HepG2 (cell line): ENCODE data around the gene CARS2. TPM values are rescaled to one million over a fixed set of nuclear protein-coding genes. Genes with fewer than 3 reads are reported as not detected.

ENCODE experiments used
- ATAC-seq: fragments of 200-7000 bp; cut with Tn5 transposase; 3 replicates; pipeline ENCODE4 v1.9.1; 2020; ENCODE audit warnings: mild to moderate bottlenecking, moderate library complexity
- BruUV-seq: library from RNA; stranded (reverse); fragments of 400-500 nt; replicated peaks from 2 replicates; lab custom pipeline; 2021; lab: Mats Ljungman, UMichigan
- CTCF ChIA-PET: fragments of 300-600 bp; formaldehyde crosslinking; extraction: SDS; loops from one replicate; lab custom pipeline; 2021; ENCODE audit warnings: low total read pairs, inconsistent platforms, low intra/inter-chr PET ratio; lab: Yijun Ruan, JAX
- POLR2A ChIA-PET: fragments of 350-600 bp; sonication (Branson Sonifier 250); formaldehyde crosslinking; loops from one replicate; lab custom pipeline; 2020; ENCODE audit warnings: antibody characterized with exemption, inconsistent platforms; lab: Yijun Ruan, JAX
- DNase-seq: peaks from one replicate; pipeline ENCODE4 v3.0.0-alpha.2; 2015; ENCODE audit warnings: low spot score
- FAIRE-seq: peaks from 3 replicates; lab custom pipeline; 2011; peaks lifted over from hg19 to GRCh38; lab: Jason Lieb, UNC
- H2AFZ ChIP-seq: one replicate; pipeline ENCODE4 v1.6.1; 2011; ENCODE audit warnings: low read length, inconsistent platforms
- H3K27ac ChIP-seq: fragments of 300-600 bp; 3 replicates; pipeline ENCODE4 v1.8.0; 2011; ENCODE audit warnings: mixed run types, mild to moderate bottlenecking, mixed read lengths, low read length, inconsistent platforms; ENCODE audit not compliant: insufficient read depth; ENCODE audit errors: extremely low read length
- H3K27me3 ChIP-seq, 2 experiments: fragments of 200-600 bp in 1 of 2; 2 replicates in 1 of 2; 3 replicates in 1 of 2; pipeline versions ENCODE4 v1.6.0 to v1.8.0; 2011; ENCODE audit warnings: low read length in 2 of 2, mild to moderate bottlenecking in 2 of 2, moderate library complexity in 2 of 2, inconsistent platforms in 1 of 2; ENCODE audit not compliant: insufficient read depth in 2 of 2, control insufficient read depth in 1 of 2
- H3K36me3 ChIP-seq, 2 experiments: fragments of 200-600 bp in 1 of 2; replicated peaks in 1 of 2; 2 replicates in 1 of 2; 3 replicates in 1 of 2; pipeline versions ENCODE4 v1.5.1 to v1.8.0; 2011; ENCODE audit warnings: low read length in 2 of 2, inconsistent platforms in 1 of 2; ENCODE audit not compliant: insufficient read depth in 2 of 2, control insufficient read depth in 1 of 2
- H3K4me1 ChIP-seq: 2 replicates; pipeline ENCODE4 v1.5.1; 2012; ENCODE audit warnings: low read length, inconsistent platforms; ENCODE audit not compliant: insufficient read depth
- H3K4me2 ChIP-seq: 2 replicates; pipeline ENCODE4 v1.6.0; 2011; ENCODE audit warnings: low read depth, low read length, inconsistent platforms
- H3K4me3 ChIP-seq, 3 experiments: fragments of 200-600 bp in 1 of 3; sonication (generic), shearing (Covaris generic) in 1 of 3; replicated peaks in 1 of 3; 2 replicates each; pipeline ENCODE4 v1.5.1; 2011 to 2016; ENCODE audit warnings: low read length in 3 of 3, inconsistent platforms in 2 of 3, low read depth in 2 of 3, mild to moderate bottlenecking in 2 of 3, control low read depth in 1 of 3, mixed read lengths in 1 of 3; ENCODE audit not compliant: insufficient read depth in 1 of 3
- H3K79me2 ChIP-seq: one replicate; pipeline ENCODE4 v1.6.1; 2011; ENCODE audit warnings: low read length, inconsistent platforms; ENCODE audit not compliant: insufficient read depth
- H3K9ac ChIP-seq: 2 replicates; pipeline ENCODE4 v1.6.0; 2011; ENCODE audit warnings: mild to moderate bottlenecking, low read depth, low read length, inconsistent platforms; ENCODE audit not compliant: insufficient read depth
- H3K9me3 ChIP-seq: 2 replicates; pipeline ENCODE4 v1.5.1; 2012; ENCODE audit warnings: mild to moderate bottlenecking, low read length
- H4K20me1 ChIP-seq: 2 replicates; pipeline ENCODE4 v1.6.0; 2011; ENCODE audit warnings: inconsistent platforms, mild to moderate bottlenecking, low read length, moderate library complexity; ENCODE audit not compliant: insufficient read depth
- FOXJ3 ChIP-seq: sonication (generic); formaldehyde crosslinking; IDR thresholded peaks from 2 replicates; pipeline ENCODE4 v1.4.0; 2020; ENCODE audit warnings: missing genetic modification reagents, mild to moderate bottlenecking, borderline replicate concordance
- ISL2 ChIP-seq: sonication (generic); formaldehyde crosslinking; IDR thresholded peaks from 2 replicates; pipeline ENCODE4 v1.5.0; 2020; ENCODE audit warnings: missing genetic modification reagents
- MTF2 ChIP-seq: sonication (generic); formaldehyde crosslinking; IDR thresholded peaks from 2 replicates; pipeline ENCODE4 v1.5.0; 2020; ENCODE audit warnings: missing genetic modification reagents, borderline replicate concordance
- SNAPC4 ChIP-seq: sonication (generic); formaldehyde crosslinking; IDR thresholded peaks from 2 replicates; pipeline ENCODE4 v1.4.0; 2020; ENCODE audit warnings: mild to moderate bottlenecking, missing genetic modification reagents
- TEAD3 ChIP-seq: optimal IDR thresholded peaks from 2 replicates; pipeline ENCODE3; 2016; ENCODE audit warnings: borderline replicate concordance
- TMF1 ChIP-seq: sonication (generic); formaldehyde crosslinking; IDR thresholded peaks from 2 replicates; pipeline ENCODE4 v1.8.1; 2022; ENCODE audit warnings: low read depth, missing genetic modification reagents
- TRAFD1 ChIP-seq: sonication (generic); formaldehyde crosslinking; IDR thresholded peaks from 2 replicates; pipeline ENCODE4 v1.5.1; 2020; ENCODE audit warnings: missing genetic modification reagents, mild to moderate bottlenecking, borderline replicate concordance
- ZNF44 ChIP-seq: sonication (generic); formaldehyde crosslinking; IDR thresholded peaks from 2 replicates; pipeline ENCODE4 v1.5.1; 2020; ENCODE audit warnings: mild to moderate bottlenecking, missing genetic modification reagents
- WGBS: methylation state at CpG from one replicate; pipeline ENCODE4 v1.1.6; 2017; ENCODE audit warnings: low lambda C conversion rate; 5-methylcytosine and 5-hydroxymethylcytosine counted together
- in situ Hi-C: cut with HindIII; loops from 2 replicates; pipeline ENCODE4 v1.10.0; 2017; ENCODE audit warnings: low pct_unique_long_range_greater_than_20kb; ENCODE audit not compliant: extremely low pct_ligation_motif_present
- intact Hi-C: fragments of 100-400 bp; cut with micrococcal nuclease; formaldehyde crosslinking; loops from one replicate; pipeline ENCODE4 v1.10.0; 2022; ENCODE audit not compliant: unreplicated experiment
- polyA plus RNA-seq, 8 experiments: library from polyadenylated mRNA; depleted of rRNA in 3 of 8; stranded (reverse) in 7 of 8; unstranded in 1 of 8; fragments of >200 nt; fragmentation: Illumina TruSeq in 4 of 8; extraction: Trizol in 4 of 8; gene quantifications; 2 replicates each; pipeline versions ENCODE4 v1.2.1 to v1.2.3, GENCODE V29; 2011 to 2016; ENCODE audit warnings: low read depth in 4 of 8, missing spikeins in 1 of 8, mixed read lengths in 1 of 8; ENCODE audit not compliant: insufficient read depth in 1 of 8
- total RNA-seq, 5 experiments: library from RNA; depleted of rRNA; stranded (reverse); fragments of >200 nt; fragmentation: Illumina TruSeq; extraction: Trizol; gene quantifications; 2 replicates each; pipeline ENCODE4 v1.2.3, GENCODE V29; 2016; ENCODE audit warnings: low read depth in 1 of 5

CARS2 gene
- total and polyA plus RNA-seq, 2 of the 13 experiments (the other 11 are each of a cell fraction or from before 2014, with no cell fraction given): 41.1 to 59.3 TPM

- FAIRE-seq: no peak
- no peak overlapping the region for H3K4me2 ChIP-seq
- no peak overlapping the region for H3K9ac ChIP-seq
- BruUV-seq: no TSS peak
- H3K27ac ChIP-seq: no peak overlapping the region
- DNase-seq: no peak
- POLR2A ChIA-PET: no interaction called here
- H3K79me2 ChIP-seq: peaks cover 70% of the 10 kb centered on the region
- intact Hi-C loops: no loop called here
- ATAC-seq: no peak
- peaks cover 13% of the 10 kb centered on the region; the same call in 1 of the 2 replicates for H3K4me1 ChIP-seq
- no peak for TF ChIP-seq FOXJ3
- TF ChIP-seq ISL2 (CRISPR knock-in tag): no peak
- TF ChIP-seq TMF1 (CRISPR knock-in tag): no peak
- TF ChIP-seq ZNF44 (CRISPR knock-in tag): no peak
- TF ChIP-seq, all 625 proteins: peak for 0
- peaks cover 17 to 59% of the 10 kb centered on the region in 2 experiments; a peak in 4 of 5 replicates for H3K36me3 ChIP-seq
- no peak overlapping the region for H3K4me3 ChIP-seq
- peaks cover 13% of the 10 kb centered on the region for H4K20me1 ChIP-seq
- CTCF ChIA-PET: no interaction called here
- in situ Hi-C loops: no loop called here
- H3K27me3 ChIP-seq: no peaks in the 10 kb centered on the region; a peak in 1 of 5 replicates
- no peaks in the 10 kb centered on the region for H3K9me3 ChIP-seq
- H2AFZ ChIP-seq: no peak overlapping the region
- 98% methylated on average over 7 of the region's 7 CpGs for WGBS
These were observed 76.2 kb downstream of the CARS2 start for GRCh38 chr13:110629735-110630134.

- FAIRE-seq (no peak), DNase-seq (no peak), ATAC-seq (no peak)
- peaks cover 14% of the 10 kb centered on the region; the same call in 1 of the 2 replicates for H3K4me1 ChIP-seq
- no peaks in the 10 kb centered on the region for H3K9me3 ChIP-seq
- WGBS: 90% methylated on average over 19 of the region's 19 CpGs
- H3K27me3 ChIP-seq: no peaks in the 10 kb centered on the region
- H3K27ac ChIP-seq: no peak overlapping the region
- peaks cover 14 to 57% of the 10 kb centered on the region in 2 experiments; a peak in 4 of 5 replicates for H3K36me3 ChIP-seq
- H3K4me3 ChIP-seq: no peak overlapping the region
- intact Hi-C loops: no loop called here
- H2AFZ ChIP-seq: no peak overlapping the region
- in situ Hi-C loops: no loop called here
- no peak overlapping the region for H3K4me2 ChIP-seq
- ChIA-PET POLR2A (no interaction called here), CTCF (no interaction called here)
- H4K20me1 ChIP-seq: peaks cover 13% of the 10 kb centered on the region
- H3K9ac ChIP-seq: no peak overlapping the region
- H3K79me2 ChIP-seq: peaks cover 71% of the 10 kb centered on the region
- BruUV-seq: no TSS peak
- no peak for TF ChIP-seq MTF2 (CRISPR knock-in tag)
- TF ChIP-seq TRAFD1 (CRISPR knock-in tag): no peak
- TF ChIP-seq TEAD3 (CRISPR knock-in tag): no peak
- no peak for TF ChIP-seq SNAPC4 (CRISPR knock-in tag)
These were observed 76.8 kb downstream of the CARS2 start for GRCh38 chr13:110628952-110629701.
